ENCODE results near the gene MRPL32.

Gene MRPL32

DNA sequence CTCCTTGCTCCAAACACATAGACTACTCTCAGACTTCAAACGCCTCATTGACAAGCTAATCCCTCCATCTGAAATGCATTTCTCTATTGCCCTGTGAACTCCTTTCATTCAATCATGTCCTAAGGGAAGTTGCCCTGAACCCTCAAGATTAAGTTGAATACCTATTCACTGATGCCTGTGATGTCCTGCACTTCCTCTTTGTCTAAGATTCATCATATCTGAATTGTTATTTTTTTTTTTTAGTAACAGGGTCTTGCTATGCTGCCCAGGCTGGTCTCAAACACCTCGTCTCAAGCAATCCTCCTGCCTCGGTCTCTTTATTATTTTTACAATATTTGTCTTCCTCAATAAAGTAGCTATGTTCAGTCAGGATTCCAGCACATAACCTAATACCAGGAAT lies 3.4 kb upstream of the MRPL32 start:
- WGBS, 2 experiments (ENCODE audit: insufficient coverage in 2 of 2) = 50 to 100% methylated on average over 1 to 2 of the region's 3 CpGs
- Histone ChIP-seq H3K36me3 (ENCODE audit: control insufficient read depth, insufficient read depth, low read length) (peaks cover 34% of the 10 kb centered on the region), H3K4me1 (ENCODE audit: control insufficient read depth, insufficient read depth, low read length, poor library complexity, severe bottlenecking) (peaks cover 3% of the 10 kb centered on the region), H3K9me3 (ENCODE audit: control insufficient read depth, low read length) (no peaks in the 10 kb centered on the region), H3K27ac (ENCODE audit: low read depth, low read length, severe bottlenecking) (no peak overlapping the region), H3K4me3 (ENCODE audit: extremely low read depth, insufficient read depth, low read length, poor library complexity, severe bottlenecking) (no peak overlapping the region)

DNA sequence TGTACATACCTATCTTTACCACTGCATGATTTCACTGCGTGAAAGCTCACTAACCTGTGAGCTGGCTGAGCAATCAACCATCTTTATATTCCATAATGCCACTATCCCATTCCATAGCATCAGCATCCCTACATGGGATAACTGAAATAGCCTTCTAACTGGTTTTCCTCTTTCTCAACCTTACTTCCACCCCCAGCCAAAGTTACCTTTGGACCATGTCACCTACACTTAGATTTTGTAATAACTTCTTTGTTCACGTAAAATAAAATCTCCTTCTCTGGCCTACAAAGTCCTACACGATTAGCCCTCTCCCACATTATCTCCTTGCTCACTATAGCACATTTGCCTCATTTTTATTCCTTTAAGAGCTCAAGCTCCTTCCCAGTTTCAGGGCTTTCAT lies 2.7 kb upstream of the MRPL32 start:
- H3K9me3 ChIP-seq (ENCODE audit: control insufficient read depth, low read length) = no peaks in the 10 kb centered on the region
- H3K36me3 ChIP-seq (ENCODE audit: control insufficient read depth, insufficient read depth, low read length) = peaks cover 38% of the 10 kb centered on the region
- WGBS, 2 experiments (ENCODE audit: insufficient coverage in 2 of 2) = 62 to 67% methylated on average over 3 of the region's 3 CpGs
- H3K27ac ChIP-seq (ENCODE audit: low read depth, low read length, severe bottlenecking) = no peak overlapping the region
- no peak overlapping the region for H3K4me3 ChIP-seq (ENCODE audit: extremely low read depth, insufficient read depth, low read length, poor library complexity, severe bottlenecking)
- peaks cover 3% of the 10 kb centered on the region for H3K4me1 ChIP-seq (ENCODE audit: control insufficient read depth, insufficient read depth, low read length, poor library complexity, severe bottlenecking)

DNA sequence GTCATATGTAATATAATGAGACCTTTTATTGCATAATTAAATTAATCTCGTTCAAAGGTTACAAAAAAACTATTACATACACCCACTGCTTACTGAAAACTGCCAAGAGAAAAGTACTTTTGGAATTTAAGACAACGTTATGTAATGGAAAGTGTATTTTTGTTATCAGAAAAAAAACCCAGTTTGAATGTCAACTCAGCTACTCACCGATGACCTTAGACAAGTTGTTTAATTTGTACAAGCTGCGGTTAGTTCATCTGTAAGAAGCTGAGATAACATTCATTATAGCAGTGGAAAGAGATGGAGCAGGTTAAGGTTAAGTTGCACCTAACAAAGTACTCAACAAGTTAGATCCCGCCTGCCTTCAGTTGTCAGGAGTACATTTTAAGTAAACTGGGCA lies 1.3 kb upstream of the MRPL32 start:
- WGBS, 2 experiments (ENCODE audit: insufficient coverage in 2 of 2) = 25 to 30% methylated on average over 1 to 2 of the region's 5 CpGs
- peaks cover 38% of the 10 kb centered on the region for H3K36me3 ChIP-seq (ENCODE audit: control insufficient read depth, insufficient read depth, low read length)
- H3K4me3 ChIP-seq (ENCODE audit: extremely low read depth, insufficient read depth, low read length, poor library complexity, severe bottlenecking) = peak overlapping the region; percentile 92
- no peak overlapping the region for H3K27ac ChIP-seq (ENCODE audit: low read depth, low read length, severe bottlenecking)
- no peaks in the 10 kb centered on the region for H3K9me3 ChIP-seq (ENCODE audit: control insufficient read depth, low read length)
- H3K4me1 ChIP-seq (ENCODE audit: control insufficient read depth, insufficient read depth, low read length, poor library complexity, severe bottlenecking) = peaks cover 3% of the 10 kb centered on the region

- peaks cover 37% of the 10 kb centered on the region for H3K36me3 ChIP-seq (ENCODE audit: control insufficient read depth, insufficient read depth, low read length)
- H3K27ac ChIP-seq (ENCODE audit: low read depth, low read length, severe bottlenecking) = peak overlapping the region; percentile 75
- peaks cover 3% of the 10 kb centered on the region for H3K4me1 ChIP-seq (ENCODE audit: control insufficient read depth, insufficient read depth, low read length, poor library complexity, severe bottlenecking)
- H3K9me3 ChIP-seq (ENCODE audit: control insufficient read depth, low read length) = no peaks in the 10 kb centered on the region
- WGBS, 2 experiments (ENCODE audit: insufficient coverage in 2 of 2) = 0% methylated on average over 6 to 9 of the region's 12 CpGs
- peak overlapping the region; percentile 92 for H3K4me3 ChIP-seq (ENCODE audit: extremely low read depth, insufficient read depth, low read length, poor library complexity, severe bottlenecking)
Measured at GRCh38 chr7:42931447-42931833, 736 bp upstream of the MRPL32 start.

GRCh38 chr7:42932811-42933591 lies 825 bp downstream of the MRPL32 start:
- WGBS, 2 experiments (ENCODE audit: insufficient coverage in 2 of 2) = 0 to 2% methylated on average over 6 to 9 of the region's 17 CpGs
- Histone ChIP-seq H3K27ac (ENCODE audit: low read depth, low read length, severe bottlenecking) (peak overlapping the region; percentile 67), H3K36me3 (ENCODE audit: control insufficient read depth, insufficient read depth, low read length) (peaks cover 36% of the 10 kb centered on the region), H3K9me3 (ENCODE audit: control insufficient read depth, low read length) (no peaks in the 10 kb centered on the region), H3K4me3 (ENCODE audit: extremely low read depth, insufficient read depth, low read length, poor library complexity, severe bottlenecking) (peak overlapping the region; percentile 92), H3K4me1 (ENCODE audit: control insufficient read depth, insufficient read depth, low read length, poor library complexity, severe bottlenecking) (peaks cover under 1% of the 10 kb centered on the region)

GRCh38 chr7:42934291-42934690 lies 2.1 kb downstream of the MRPL32 start:
- H3K9me3 ChIP-seq (ENCODE audit: control insufficient read depth, low read length) = no peaks in the 10 kb centered on the region
- 71 to 100% methylated on average over 1 to 2 of the region's 3 CpGs for WGBS, 2 experiments (ENCODE audit: insufficient coverage in 2 of 2)
- no peak overlapping the region for H3K4me3 ChIP-seq (ENCODE audit: extremely low read depth, insufficient read depth, low read length, poor library complexity, severe bottlenecking)
- no peaks in the 10 kb centered on the region for H3K4me1 ChIP-seq (ENCODE audit: control insufficient read depth, insufficient read depth, low read length, poor library complexity, severe bottlenecking)
- H3K36me3 ChIP-seq (ENCODE audit: control insufficient read depth, insufficient read depth, low read length) = peaks cover 46% of the 10 kb centered on the region
- no peak overlapping the region for H3K27ac ChIP-seq (ENCODE audit: low read depth, low read length, severe bottlenecking)

- Histone ChIP-seq H3K27ac (ENCODE audit: low read depth, low read length, severe bottlenecking) (no peak overlapping the region), H3K4me1 (ENCODE audit: control insufficient read depth, insufficient read depth, low read length, poor library complexity, severe bottlenecking) (no peaks in the 10 kb centered on the region), H3K4me3 (ENCODE audit: extremely low read depth, insufficient read depth, low read length, poor library complexity, severe bottlenecking) (no peak overlapping the region), H3K36me3 (ENCODE audit: control insufficient read depth, insufficient read depth, low read length) (peaks cover 48% of the 10 kb centered on the region), H3K9me3 (ENCODE audit: control insufficient read depth, low read length) (no peaks in the 10 kb centered on the region)
- 96 to 100% methylated on average over 2 of the region's 5 CpGs for WGBS, 2 experiments (ENCODE audit: insufficient coverage in 2 of 2)
Measured at GRCh38 chr7:42935861-42936260, 3.7 kb downstream of the MRPL32 start.

DNA sequence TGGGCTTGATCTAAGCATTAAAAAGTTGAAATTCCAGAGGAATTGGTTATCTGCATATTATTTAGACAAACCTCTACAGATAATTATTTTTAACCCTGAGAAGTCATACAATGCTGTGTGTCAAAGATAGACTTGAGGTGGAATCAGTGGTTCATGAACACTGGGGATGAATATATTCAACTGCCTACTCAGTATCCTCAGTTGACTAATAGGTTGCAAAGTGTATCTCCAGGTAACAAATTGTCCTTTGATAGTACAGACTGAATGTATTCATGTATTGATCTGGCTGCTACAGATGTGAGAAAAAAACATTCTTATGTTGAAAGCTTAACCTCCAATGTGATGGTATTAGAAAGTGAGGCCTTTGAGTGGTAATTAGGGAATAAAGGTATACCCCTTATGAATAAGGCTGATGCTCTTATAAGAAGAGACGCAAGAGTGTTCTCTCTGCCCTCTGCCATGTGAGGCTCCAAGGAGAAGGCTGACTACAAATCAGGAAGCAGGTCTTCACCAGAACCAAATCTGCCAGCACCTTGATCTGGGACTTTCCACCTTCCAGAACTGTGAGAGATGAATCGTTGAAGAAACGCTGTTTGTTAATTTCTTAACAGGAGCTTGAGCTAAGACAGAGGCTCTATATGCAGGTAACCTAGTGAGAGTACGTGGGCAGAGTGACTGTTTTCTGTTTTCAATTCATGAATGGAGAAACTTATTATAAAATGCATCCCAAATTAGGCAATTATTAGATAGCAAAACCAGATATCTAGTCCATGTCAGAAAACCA lies 7.5 kb downstream of the MRPL32 start:
- H3K4me1 ChIP-seq (ENCODE audit: control insufficient read depth, insufficient read depth, low read length, poor library complexity, severe bottlenecking) = no peaks in the 10 kb centered on the region
- 33 to 80% methylated on average over 1 to 3 of the region's 4 CpGs for WGBS, 2 experiments (ENCODE audit: insufficient coverage in 2 of 2)
- H3K9me3 ChIP-seq (ENCODE audit: control insufficient read depth, low read length) = no peaks in the 10 kb centered on the region
- no peak overlapping the region for H3K4me3 ChIP-seq (ENCODE audit: extremely low read depth, insufficient read depth, low read length, poor library complexity, severe bottlenecking)
- peaks cover 40% of the 10 kb centered on the region for H3K36me3 ChIP-seq (ENCODE audit: control insufficient read depth, insufficient read depth, low read length)
- no peak overlapping the region for H3K27ac ChIP-seq (ENCODE audit: low read depth, low read length, severe bottlenecking)

GRCh38 chr7:42940985-42941847 lies 9.0 kb downstream of the MRPL32 start:
- Histone ChIP-seq H3K36me3 (ENCODE audit: control insufficient read depth, insufficient read depth, low read length) (peaks cover 25% of the 10 kb centered on the region), H3K4me3 (ENCODE audit: extremely low read depth, insufficient read depth, low read length, poor library complexity, severe bottlenecking) (no peak overlapping the region), H3K27ac (ENCODE audit: low read depth, low read length, severe bottlenecking) (no peak overlapping the region), H3K9me3 (ENCODE audit: control insufficient read depth, low read length) (no peaks in the 10 kb centered on the region), H3K4me1 (ENCODE audit: control insufficient read depth, insufficient read depth, low read length, poor library complexity, severe bottlenecking) (no peaks in the 10 kb centered on the region)
- 44 to 54% methylated on average over 8 to 10 of the region's 13 CpGs for WGBS, 2 experiments (ENCODE audit: insufficient coverage in 2 of 2)

DNA sequence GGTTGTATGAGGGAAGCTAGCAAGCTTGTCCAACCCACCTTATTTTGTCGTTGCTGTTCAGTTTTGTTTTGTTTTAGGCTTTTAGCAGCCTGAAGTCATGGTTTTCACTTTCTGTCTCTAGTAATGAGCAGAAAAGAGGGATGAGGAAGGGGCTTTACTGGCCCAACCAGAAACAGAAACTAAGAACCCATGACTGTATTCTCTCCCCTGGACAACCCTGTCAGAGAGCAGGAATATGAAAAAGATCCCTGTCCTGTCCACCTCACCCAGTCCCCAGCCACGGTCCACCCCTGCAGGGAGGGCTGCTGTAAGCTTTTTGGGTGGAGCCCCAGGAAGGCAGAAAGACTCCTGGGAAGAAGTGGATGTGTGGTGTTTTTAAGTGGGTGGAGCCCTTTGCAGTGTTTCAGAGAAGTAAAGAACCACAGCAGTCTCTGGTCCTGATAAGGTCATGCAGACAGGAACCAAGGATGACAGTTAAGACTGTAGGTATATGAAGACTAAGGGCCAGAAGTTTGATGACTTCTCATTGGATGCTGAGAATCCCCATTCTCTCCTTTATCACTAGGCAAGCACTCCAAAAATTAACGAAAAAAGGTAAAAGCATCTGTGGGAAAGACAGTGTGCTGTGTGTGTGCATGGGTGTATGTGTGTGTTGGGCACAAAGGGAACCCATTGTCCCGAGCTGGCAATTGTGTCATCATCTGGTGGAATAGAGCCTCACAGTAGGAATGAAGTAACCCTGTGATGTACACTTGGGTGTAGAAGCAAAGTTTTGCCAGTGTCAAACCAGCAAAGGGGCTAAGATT lies 13.8 kb downstream of the MRPL32 start:
- 71 to 93% methylated on average over 1 of the region's 4 CpGs for WGBS, 2 experiments (ENCODE audit: insufficient coverage in 2 of 2)
- Histone ChIP-seq H3K36me3 (ENCODE audit: control insufficient read depth, insufficient read depth, low read length) (no peaks in the 10 kb centered on the region), H3K4me3 (ENCODE audit: extremely low read depth, insufficient read depth, low read length, poor library complexity, severe bottlenecking) (no peak overlapping the region)

More for the DNA sequence above, 13.8 kb downstream of the MRPL32 start:
- no peaks in the 10 kb centered on the region for H3K9me3 ChIP-seq (ENCODE audit: control insufficient read depth, low read length)
- no peaks in the 10 kb centered on the region for H3K4me1 ChIP-seq (ENCODE audit: control insufficient read depth, insufficient read depth, low read length, poor library complexity, severe bottlenecking)
- no peak overlapping the region for H3K27ac ChIP-seq (ENCODE audit: low read depth, low read length, severe bottlenecking)
